HepG2 (cell line): ENCODE data around the gene ITGB3. TPM values are rescaled to one million over a fixed set of nuclear protein-coding genes. Genes with fewer than 3 reads are reported as not detected.

Source experiments
- ATAC-seq: fragments of 200-7000 bp; cut with Tn5 transposase; 3 replicates; pipeline ENCODE4 v1.9.1; 2020; ENCODE audit warnings: mild to moderate bottlenecking, moderate library complexity
- BruUV-seq: library from RNA; stranded (reverse); fragments of 400-500 nt; replicated peaks from 2 replicates; lab custom pipeline; 2021; lab: Mats Ljungman, UMichigan
- CTCF ChIA-PET: fragments of 300-600 bp; formaldehyde crosslinking; extraction: SDS; loops from one replicate; lab custom pipeline; 2021; ENCODE audit warnings: low total read pairs, inconsistent platforms, low intra/inter-chr PET ratio; lab: Yijun Ruan, JAX
- POLR2A ChIA-PET: fragments of 350-600 bp; sonication (Branson Sonifier 250); formaldehyde crosslinking; loops from one replicate; lab custom pipeline; 2020; ENCODE audit warnings: antibody characterized with exemption, inconsistent platforms; lab: Yijun Ruan, JAX
- DNase-seq: peaks from one replicate; pipeline ENCODE4 v3.0.0-alpha.2; 2015; ENCODE audit warnings: low spot score
- FAIRE-seq: peaks from 3 replicates; lab custom pipeline; 2011; peaks lifted over from hg19 to GRCh38; lab: Jason Lieb, UNC
- H2AFZ ChIP-seq: one replicate; pipeline ENCODE4 v1.6.1; 2011; ENCODE audit warnings: low read length, inconsistent platforms
- H3K27ac ChIP-seq: fragments of 300-600 bp; 3 replicates; pipeline ENCODE4 v1.8.0; 2011; ENCODE audit warnings: mixed run types, mild to moderate bottlenecking, mixed read lengths, low read length, inconsistent platforms; ENCODE audit not compliant: insufficient read depth; ENCODE audit errors: extremely low read length
- H3K27me3 ChIP-seq, 2 experiments: fragments of 200-600 bp in 1 of 2; 2 replicates in 1 of 2; 3 replicates in 1 of 2; pipeline versions ENCODE4 v1.6.0 to v1.8.0; 2011; ENCODE audit warnings: low read length in 2 of 2, mild to moderate bottlenecking in 2 of 2, moderate library complexity in 2 of 2, inconsistent platforms in 1 of 2; ENCODE audit not compliant: insufficient read depth in 2 of 2, control insufficient read depth in 1 of 2
- H3K36me3 ChIP-seq, 2 experiments: fragments of 200-600 bp in 1 of 2; replicated peaks in 1 of 2; 2 replicates in 1 of 2; 3 replicates in 1 of 2; pipeline versions ENCODE4 v1.5.1 to v1.8.0; 2011; ENCODE audit warnings: low read length in 2 of 2, inconsistent platforms in 1 of 2; ENCODE audit not compliant: insufficient read depth in 2 of 2, control insufficient read depth in 1 of 2
- H3K4me1 ChIP-seq: 2 replicates; pipeline ENCODE4 v1.5.1; 2012; ENCODE audit warnings: low read length, inconsistent platforms; ENCODE audit not compliant: insufficient read depth
- H3K4me2 ChIP-seq: 2 replicates; pipeline ENCODE4 v1.6.0; 2011; ENCODE audit warnings: low read depth, low read length, inconsistent platforms
- H3K4me3 ChIP-seq, 3 experiments: fragments of 200-600 bp in 1 of 3; sonication (generic), shearing (Covaris generic) in 1 of 3; replicated peaks in 1 of 3; 2 replicates each; pipeline ENCODE4 v1.5.1; 2011 to 2016; ENCODE audit warnings: low read length in 3 of 3, inconsistent platforms in 2 of 3, low read depth in 2 of 3, mild to moderate bottlenecking in 2 of 3, control low read depth in 1 of 3, mixed read lengths in 1 of 3; ENCODE audit not compliant: insufficient read depth in 1 of 3
- H3K79me2 ChIP-seq: one replicate; pipeline ENCODE4 v1.6.1; 2011; ENCODE audit warnings: low read length, inconsistent platforms; ENCODE audit not compliant: insufficient read depth
- H3K9ac ChIP-seq: 2 replicates; pipeline ENCODE4 v1.6.0; 2011; ENCODE audit warnings: mild to moderate bottlenecking, low read depth, low read length, inconsistent platforms; ENCODE audit not compliant: insufficient read depth
- H3K9me3 ChIP-seq: 2 replicates; pipeline ENCODE4 v1.5.1; 2012; ENCODE audit warnings: mild to moderate bottlenecking, low read length
- H4K20me1 ChIP-seq: 2 replicates; pipeline ENCODE4 v1.6.0; 2011; ENCODE audit warnings: inconsistent platforms, mild to moderate bottlenecking, low read length, moderate library complexity; ENCODE audit not compliant: insufficient read depth
- ARNT ChIP-seq: fragments of 450-650 bp; IDR thresholded peaks from 2 replicates; pipeline ENCODE4 v1.6.1; 2017
- CENPT ChIP-seq: sonication (generic); formaldehyde crosslinking; IDR thresholded peaks from 2 replicates; pipeline ENCODE4 v1.8.0; 2022; ENCODE audit warnings: low read depth, mild to moderate bottlenecking, moderate library complexity, missing genetic modification reagents
- CREM ChIP-seq, 2 experiments: sonication (generic) in 1 of 2; formaldehyde crosslinking in 1 of 2; IDR thresholded peaks; 2 replicates each; pipeline versions ENCODE4 v1.4.0 to v1.6.1; 2016 to 2020; ENCODE audit warnings: antibody characterized with exemption in 1 of 2, mild to moderate bottlenecking in 1 of 2, missing genetic modification reagents in 1 of 2
- GZF1 ChIP-seq: sonication (generic); formaldehyde crosslinking; IDR thresholded peaks from 2 replicates; pipeline ENCODE4 v1.5.1; 2020; ENCODE audit warnings: mild to moderate bottlenecking, missing genetic modification reagents
- HNF4G ChIP-seq, 2 experiments: sonication (generic) in 1 of 2; formaldehyde crosslinking in 1 of 2; IDR thresholded peaks; 2 replicates each; pipeline versions ENCODE4 v1.4.0 to v1.6.1; 2011 to 2020; ENCODE audit warnings: borderline replicate concordance in 2 of 2, low read depth in 2 of 2, mild to moderate bottlenecking in 2 of 2, low read length in 1 of 2, missing genetic modification reagents in 1 of 2, moderate library complexity in 1 of 2
- HOXD1 ChIP-seq: sonication (generic); formaldehyde crosslinking; IDR thresholded peaks from 2 replicates; pipeline ENCODE4 v1.5.0; 2020; ENCODE audit warnings: missing genetic modification reagents
- IKZF5 ChIP-seq: IDR thresholded peaks from 2 replicates; pipeline ENCODE4 v1.6.1; 2018; ENCODE audit warnings: missing genetic modification reagents, mild to moderate bottlenecking, missing compliant biosample characterization
- KDM5B ChIP-seq: sonication (generic); formaldehyde crosslinking; IDR thresholded peaks from 2 replicates; pipeline ENCODE4 v1.4.0; 2020; ENCODE audit warnings: missing genetic modification reagents, mild to moderate bottlenecking, borderline replicate concordance
- MTA1 ChIP-seq: sonication (generic); formaldehyde crosslinking; IDR thresholded peaks from 2 replicates; pipeline ENCODE4 v1.4.0; 2020; ENCODE audit warnings: missing genetic modification reagents, mild to moderate bottlenecking, borderline replicate concordance
- PAWR ChIP-seq: sonication (generic); formaldehyde crosslinking; IDR thresholded peaks from 2 replicates; pipeline ENCODE4 v1.4.0; 2020; ENCODE audit warnings: missing genetic modification reagents, mild to moderate bottlenecking, borderline replicate concordance
- ZNF180 ChIP-seq: sonication (generic); formaldehyde crosslinking; IDR thresholded peaks from 2 replicates; pipeline ENCODE4 v1.4.0; 2020; ENCODE audit warnings: low read depth, missing genetic modification reagents, borderline replicate concordance
- ZNF235 ChIP-seq: sonication (generic); formaldehyde crosslinking; IDR thresholded peaks from 2 replicates; pipeline ENCODE4 v1.8.1; 2023; ENCODE audit warnings: mild to moderate bottlenecking, missing genetic modification reagents, borderline replicate concordance
- ZNF577 ChIP-seq: sonication (generic); formaldehyde crosslinking; IDR thresholded peaks from 2 replicates; pipeline ENCODE4 v1.4.0; 2020; ENCODE audit warnings: mild to moderate bottlenecking, low read depth, missing genetic modification reagents, borderline replicate concordance
- ZNF784 ChIP-seq: sonication (generic); formaldehyde crosslinking; IDR thresholded peaks from 2 replicates; pipeline ENCODE4 v1.5.1; 2020; ENCODE audit warnings: missing genetic modification reagents, mild to moderate bottlenecking, borderline replicate concordance
- WGBS: methylation state at CpG from one replicate; pipeline ENCODE4 v1.1.6; 2017; ENCODE audit warnings: low lambda C conversion rate; 5-methylcytosine and 5-hydroxymethylcytosine counted together
- in situ Hi-C: cut with HindIII; loops from 2 replicates; pipeline ENCODE4 v1.10.0; 2017; ENCODE audit warnings: low pct_unique_long_range_greater_than_20kb; ENCODE audit not compliant: extremely low pct_ligation_motif_present
- intact Hi-C: fragments of 100-400 bp; cut with micrococcal nuclease; formaldehyde crosslinking; loops from one replicate; pipeline ENCODE4 v1.10.0; 2022; ENCODE audit not compliant: unreplicated experiment
- polyA plus RNA-seq, 8 experiments: library from polyadenylated mRNA; depleted of rRNA in 3 of 8; stranded (reverse) in 7 of 8; unstranded in 1 of 8; fragments of >200 nt; fragmentation: Illumina TruSeq in 4 of 8; extraction: Trizol in 4 of 8; gene quantifications; 2 replicates each; pipeline versions ENCODE4 v1.2.1 to v1.2.3, GENCODE V29; 2011 to 2016; ENCODE audit warnings: low read depth in 4 of 8, missing spikeins in 1 of 8, mixed read lengths in 1 of 8; ENCODE audit not compliant: insufficient read depth in 1 of 8
- total RNA-seq, 5 experiments: library from RNA; depleted of rRNA; stranded (reverse); fragments of >200 nt; fragmentation: Illumina TruSeq; extraction: Trizol; gene quantifications; 2 replicates each; pipeline ENCODE4 v1.2.3, GENCODE V29; 2016; ENCODE audit warnings: low read depth in 1 of 5

ITGB3 gene
- total and polyA plus RNA-seq, 2 of the 13 experiments (the other 11 are each of a cell fraction or from before 2014, with no cell fraction given), result 0.09 to 0.31 TPM

GRCh38 chr17:47274319-47275069 is 20.9 kb downstream of the ITGB3 start:
- Histone ChIP-seq H3K27me3 (peaks cover 0 to 17% of the 10 kb centered on the region in 2 experiments; a peak in 3 of 5 replicates), H3K27ac (no peak overlapping the region)
- 63% methylated on average over 5 of the region's 5 CpGs for WGBS

More at GRCh38 chr17:47274319-47275069, 20.9 kb downstream of the ITGB3 start:
- no peak overlapping the region for H2AFZ ChIP-seq
- peaks cover 23% of the 10 kb centered on the region for H3K4me1 ChIP-seq
- no TSS peak for BruUV-seq
- H4K20me1 ChIP-seq, result no peaks in the 10 kb centered on the region
- no peaks in the 10 kb centered on the region for H3K9me3 ChIP-seq
- H3K4me2 ChIP-seq, result no peak overlapping the region
- H3K79me2 ChIP-seq, result no peaks in the 10 kb centered on the region
- FAIRE-seq (no peak), DNase-seq (no peak), ATAC-seq (no peak)
- ChIA-PET CTCF (no interaction called here), POLR2A (no interaction called here)
- intact Hi-C loops (no loop called here), in situ Hi-C loops (no loop called here)
- no peak overlapping the region for H3K9ac ChIP-seq
- H3K36me3 ChIP-seq, result no peaks in the 10 kb centered on the region
- no peak for TF ChIP-seq PAWR
- no peak for TF ChIP-seq ZNF784 (CRISPR knock-in tag)
- TF ChIP-seq MTA1, result no peak
- no peak for TF ChIP-seq ZNF235 (CRISPR knock-in tag)
- no peak for TF ChIP-seq ZNF180 (CRISPR knock-in tag)
- TF ChIP-seq CREM (IDR thresholded peaks at IDR 0.05), result no peak
- no peak for TF ChIP-seq CREM (CRISPR knock-in tag; IDR thresholded peaks at IDR 0.05)
- no peak for TF ChIP-seq ZNF577 (CRISPR knock-in tag)
- no peak for TF ChIP-seq IKZF5 (CRISPR knock-in tag)
- TF ChIP-seq KDM5B (CRISPR knock-in tag), result no peak
- TF ChIP-seq HOXD1, result no peak
- TF ChIP-seq HNF4G (IDR thresholded peaks at IDR 0.05; ENCODE audit: borderline replicate concordance, low read depth, low read length), result no peak
- no peak for TF ChIP-seq HNF4G (CRISPR knock-in tag; IDR thresholded peaks at IDR 0.05; ENCODE audit: borderline replicate concordance, low read depth)
- TF ChIP-seq ARNT, result no peak
- no peak for TF ChIP-seq GZF1
- TF ChIP-seq CENPT (CRISPR knock-in tag), result no peak
- no peak overlapping the region for H3K4me3 ChIP-seq
